HG02642 (cell line): ENCODE results near the gene TRNAU1AP.
"Not testable (repeated sequence)": the region's sequence is repeated elsewhere in the genome, so short reads cannot be mapped to it uniquely, and the experiment has no call there.

Experiments used
- ATAC-seq: cut with Tn5 transposase; IDR thresholded peaks from one replicate; pipeline ENCODE4 v1.9.1; 2021; ENCODE audit warnings: mild to moderate bottlenecking; ENCODE audit not compliant: unreplicated experiment, poor library complexity

TRNAU1AP gene

GRCh38 chr1:28572891-28573290 lies 20.0 kb downstream of the TRNAU1AP start:
- not testable (repeated sequence) for ATAC-seq

DNA sequence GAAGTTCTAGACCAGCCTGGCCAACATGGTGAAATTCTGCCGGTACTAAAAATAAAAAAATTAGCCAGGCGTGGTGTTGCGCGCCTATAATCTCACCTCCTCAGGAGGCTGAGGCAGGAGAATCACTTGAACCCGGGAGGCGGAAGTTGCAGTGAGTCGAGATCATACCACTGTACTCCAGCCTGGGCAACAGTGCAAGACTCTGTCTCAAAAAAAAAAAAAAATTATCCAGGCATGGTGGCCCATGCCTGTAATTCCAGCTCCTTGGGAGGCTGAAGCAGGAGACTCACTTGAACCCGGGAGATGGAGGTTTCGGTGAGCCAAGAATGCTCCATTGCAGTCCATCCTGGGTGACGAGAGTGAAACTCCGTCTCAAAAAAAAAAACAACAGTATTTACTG lies 20.7 kb downstream of the TRNAU1AP start:
- no peak for ATAC-seq

DNA sequence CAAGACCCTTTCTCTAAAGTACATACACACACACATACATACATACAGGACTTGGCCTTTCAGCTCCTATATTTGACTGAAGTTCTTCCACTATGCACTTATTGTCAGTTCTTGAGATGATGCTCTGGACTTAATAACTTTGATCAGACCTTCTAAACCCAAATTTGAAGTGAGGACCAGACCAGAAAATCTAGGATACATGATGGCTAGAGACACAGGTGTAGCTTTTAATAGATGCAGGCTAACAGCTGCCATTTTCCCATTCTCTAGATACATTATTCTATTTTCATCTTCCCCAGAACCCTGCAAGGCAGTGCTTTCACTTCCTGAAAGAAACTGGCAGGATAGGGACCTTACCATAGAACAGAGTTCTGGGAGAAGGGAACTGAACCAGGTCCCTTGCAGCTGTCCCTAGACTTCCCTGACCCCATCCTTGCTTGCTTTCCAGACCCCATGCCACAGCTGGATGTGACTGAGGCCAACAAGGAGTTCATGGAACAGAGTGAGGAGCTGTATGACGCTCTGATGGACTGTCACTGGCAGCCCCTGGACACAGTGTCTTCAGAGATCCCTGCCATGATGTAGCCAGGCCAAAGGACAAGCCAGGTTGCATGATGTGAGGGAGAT lies 24.3 kb downstream of the TRNAU1AP start:
- no peak for ATAC-seq

GRCh38 chr1:28577738-28578536 lies 25.1 kb downstream of the TRNAU1AP start:
- no peak for ATAC-seq

- ATAC-seq = no peak
These were observed 25.9 kb downstream of the TRNAU1AP start for GRCh38 chr1:28578696-28579218.

DNA sequence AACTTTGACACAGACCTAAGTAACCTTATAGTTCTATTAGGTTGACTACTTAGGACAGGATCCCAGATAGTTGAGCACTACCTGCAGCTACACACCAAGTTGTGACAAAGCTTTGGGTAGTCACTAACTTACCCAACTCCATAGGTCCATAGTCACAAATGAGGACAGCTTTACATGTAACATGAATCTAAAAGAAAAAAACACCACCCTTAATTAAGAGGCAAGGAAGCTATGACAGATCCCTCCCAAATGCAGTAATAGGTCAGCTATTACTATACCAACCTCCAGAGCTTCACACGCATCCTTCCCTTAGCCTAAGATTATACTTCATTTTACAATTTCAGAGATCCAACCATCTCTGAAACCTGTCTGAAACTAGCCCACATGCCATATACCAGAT lies 26.5 kb downstream of the TRNAU1AP start:
- ATAC-seq = no peak

DNA sequence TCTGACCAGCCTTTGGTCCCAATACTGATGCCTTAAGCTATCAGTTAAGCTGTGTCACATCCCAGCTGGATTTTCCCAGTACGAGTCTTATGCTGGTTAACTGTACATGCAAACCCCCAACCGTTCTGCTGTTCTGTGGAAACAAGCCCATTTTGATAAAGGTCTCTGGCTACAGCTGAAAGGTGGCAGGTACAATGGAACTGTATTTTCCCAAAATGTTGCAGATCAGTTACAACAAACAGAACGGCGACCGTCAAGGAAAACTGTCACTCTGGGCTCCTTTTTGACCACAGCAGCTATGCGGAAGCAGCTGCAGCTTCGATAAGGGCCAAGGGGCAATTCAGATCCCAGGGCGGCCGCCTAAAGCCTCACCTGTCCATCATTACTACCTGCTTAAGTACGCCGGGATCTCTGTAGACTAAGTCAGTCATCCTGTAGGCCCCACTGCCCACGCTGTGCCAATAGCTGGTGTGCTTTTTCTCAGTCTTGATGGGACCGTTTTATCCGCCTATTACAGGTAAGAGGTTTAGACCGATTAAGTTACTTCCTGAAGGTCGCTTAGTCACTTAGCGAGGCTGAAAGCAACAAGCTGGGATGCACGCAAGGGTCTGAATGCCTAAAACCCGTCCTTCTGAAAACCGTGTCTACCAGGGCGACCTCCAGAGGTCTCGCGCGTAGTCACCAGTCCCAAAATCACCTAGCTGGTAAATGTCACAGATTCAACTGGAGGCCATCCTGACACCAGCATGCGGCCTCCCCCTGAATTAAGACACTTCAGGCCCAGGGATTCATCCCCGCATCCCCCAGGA lies 28.0 kb downstream of the TRNAU1AP start:
- peak; percentile 18 for ATAC-seq

GRCh38 chr1:28581531-28582247 lies 28.8 kb downstream of the TRNAU1AP start:
- peak; percentile 88 for ATAC-seq

DNA sequence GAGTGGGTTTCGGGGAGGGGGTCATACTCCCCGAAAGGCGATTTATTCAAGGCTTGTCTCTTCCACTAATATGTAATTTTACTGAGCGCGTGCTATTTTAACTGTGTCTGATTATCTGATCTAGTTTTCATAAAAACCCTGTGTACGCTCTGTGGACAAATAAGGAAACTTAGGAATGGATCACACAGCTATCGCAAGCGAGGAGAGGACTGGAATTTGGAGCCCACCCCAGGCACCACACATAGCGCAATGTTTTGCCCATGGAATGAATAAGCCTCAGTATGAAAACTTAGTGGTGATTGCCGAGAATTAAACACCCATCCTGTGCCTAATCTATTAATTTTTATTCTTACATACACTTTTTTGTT lies 29.3 kb downstream of the TRNAU1AP start:
- no peak for ATAC-seq

DNA sequence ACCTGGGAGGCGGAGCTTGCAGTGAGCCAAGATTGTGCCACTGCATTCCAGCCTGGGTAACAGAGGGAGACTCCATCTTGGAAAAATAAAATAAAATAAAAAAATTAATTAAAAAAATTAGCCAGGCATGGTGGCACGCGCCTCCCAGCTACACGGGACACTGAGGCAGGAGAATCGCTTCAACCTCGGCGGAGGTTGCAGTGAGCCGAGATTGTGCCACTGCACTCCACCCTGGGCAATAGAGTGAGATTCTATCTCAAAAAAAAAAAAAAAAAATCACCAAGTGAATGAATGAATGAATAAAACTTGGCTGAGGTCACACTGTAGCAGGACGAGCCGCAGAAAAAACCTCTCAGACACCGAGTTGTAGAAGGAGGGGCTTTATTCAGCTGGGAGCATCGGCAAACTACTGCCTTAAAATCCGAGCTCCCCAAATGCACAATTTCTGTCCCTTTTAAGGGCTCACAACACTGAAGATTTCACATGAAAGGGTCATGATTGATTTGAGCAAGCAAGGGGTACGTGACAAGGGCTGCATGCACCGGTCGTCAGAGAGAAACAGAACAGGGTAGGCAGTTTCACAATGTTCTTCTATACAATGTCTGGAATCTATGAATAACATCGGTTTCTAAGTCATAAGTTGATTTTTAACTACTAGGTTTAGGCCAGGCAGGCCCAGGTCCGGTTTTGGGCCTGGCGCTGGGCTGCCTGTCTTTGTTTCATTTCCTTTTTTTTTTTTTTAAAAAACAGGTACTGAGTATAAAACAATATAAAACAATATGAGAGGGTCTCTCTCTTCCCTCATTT lies 33.9 kb downstream of the TRNAU1AP start:
- ATAC-seq = not testable (repeated sequence)

GRCh38 chr1:28591708-28592320 lies 38.9 kb downstream of the TRNAU1AP start, which contains the start of gene RAB42:
TSS of gene RAB42 (plus strand) at chr1:28592265. CDS start at chr1:28592512, 247 bp downstream.
- ATAC-seq = peak; percentile 35

GRCh38 chr1:28592321-28593071 lies 39.6 kb downstream of the TRNAU1AP start:
- ATAC-seq = peak; percentile 70

DNA sequence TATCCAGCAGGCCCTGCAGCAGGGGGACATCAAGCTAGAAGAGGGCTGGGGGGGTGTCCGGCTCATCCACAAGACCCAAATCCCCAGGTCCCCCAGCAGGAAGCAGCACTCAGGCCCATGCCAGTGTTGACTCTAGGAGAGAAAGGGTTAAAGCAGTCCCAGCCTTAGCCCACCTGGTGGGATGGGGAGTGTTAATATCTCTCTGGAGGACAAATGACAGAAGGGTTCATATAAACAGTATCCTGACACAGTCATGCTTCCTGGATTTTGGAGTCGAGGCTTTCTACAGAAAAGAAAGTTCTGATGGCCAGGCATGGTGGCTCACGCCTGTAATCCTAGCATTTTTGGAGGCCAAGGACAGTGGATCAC lies 41.1 kb downstream of the TRNAU1AP start:
- not testable (repeated sequence) for ATAC-seq

DNA sequence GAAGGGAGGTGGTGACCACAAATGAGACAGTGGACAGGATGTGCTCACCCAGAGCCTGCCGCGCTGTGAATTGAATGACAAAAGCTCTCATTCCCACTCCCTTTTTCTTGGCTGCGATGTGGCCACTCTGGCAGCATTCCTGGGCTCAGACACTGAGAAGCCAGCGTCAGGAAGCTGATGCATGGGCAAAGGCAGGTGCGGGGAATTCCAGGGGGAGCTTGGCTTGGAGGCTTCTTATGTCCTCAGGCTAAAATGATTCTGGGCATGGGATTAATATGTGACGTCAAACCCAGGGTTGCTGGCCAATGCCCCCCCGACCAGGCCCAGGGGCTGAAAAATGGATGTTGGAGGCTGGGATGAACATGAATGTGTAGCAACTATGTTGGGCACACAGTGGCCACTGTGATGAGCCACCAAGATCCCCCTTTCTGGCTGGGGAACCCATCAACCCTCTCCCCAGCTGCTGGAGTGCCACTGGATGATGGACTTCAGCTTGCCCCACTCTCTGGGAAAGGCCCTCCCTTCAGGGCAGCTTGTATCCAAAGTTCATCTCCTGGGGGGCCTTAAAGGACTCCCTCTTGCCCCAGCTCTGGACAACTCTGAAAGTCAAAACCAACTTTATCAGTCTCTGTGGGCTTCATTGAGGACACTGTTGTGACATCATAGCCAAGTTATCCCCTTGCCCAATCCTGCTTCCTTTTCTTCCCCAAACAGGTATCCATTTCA lies 42.0 kb downstream of the TRNAU1AP start:
- ATAC-seq = not testable (repeated sequence)

DNA sequence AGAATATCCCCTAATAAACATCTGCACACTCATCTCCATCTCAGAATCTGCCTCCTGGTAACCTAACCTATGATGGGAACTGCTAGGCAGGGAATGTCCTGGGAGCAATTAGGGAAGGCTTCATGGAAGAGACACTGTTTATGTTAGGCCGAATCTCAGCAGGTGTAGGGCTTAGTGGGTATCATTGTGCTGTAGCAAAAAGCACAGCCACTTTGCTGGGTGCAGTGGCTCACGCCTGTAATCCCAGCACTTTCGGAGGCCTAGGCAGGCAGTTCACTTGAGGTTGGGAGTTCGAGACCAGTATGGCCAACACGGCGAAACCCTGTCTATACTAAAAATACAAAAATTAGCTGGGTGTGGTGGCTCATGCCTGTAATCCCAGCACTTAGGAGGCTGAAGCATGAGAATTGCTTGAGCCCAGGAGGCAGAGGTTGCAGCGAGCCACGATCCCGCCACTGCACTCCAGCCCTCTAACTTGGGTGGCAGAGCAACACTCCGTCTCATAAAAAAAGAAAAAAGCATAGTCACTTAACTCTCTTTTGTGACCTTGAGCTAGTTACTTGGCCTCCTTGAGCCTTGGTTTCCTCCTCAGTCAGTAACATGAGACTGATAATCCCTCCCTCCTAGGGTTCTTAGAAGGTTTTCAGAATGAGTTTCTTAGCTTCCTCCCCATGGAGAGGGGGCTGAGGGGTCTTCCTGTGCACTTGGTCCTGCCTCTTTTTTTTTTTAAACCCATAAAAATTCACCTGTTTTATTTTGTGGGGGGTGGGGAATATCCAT lies 42.7 kb downstream of the TRNAU1AP start:
- ATAC-seq = no peak

GRCh38 chr1:28596276-28596675 lies 43.4 kb downstream of the TRNAU1AP start:
- ATAC-seq = not testable (repeated sequence)

GRCh38 chr1:28601696-28602095 lies 48.8 kb downstream of the TRNAU1AP start:
- no peak for ATAC-seq
